H4 (cell line): Measurements from ENCODE around the gene BARX1. TPM values are rescaled to one million over a fixed set of nuclear protein-coding genes. Genes with fewer than 3 reads are reported as not detected.

Experiments used
- DNase-seq: peaks from one replicate; pipeline ENCODE4 v3.0.0-alpha.2; 2015; ENCODE audit warnings: low spot score
- total RNA-seq: library from RNA; depleted of rRNA; stranded (reverse); fragments of >200 nt; shearing (Covaris generic); gene quantifications from 2 replicates; pipeline ENCODE4 v1.2.3, GENCODE V29; 2014

BARX1 gene
- total RNA-seq, 1 experiment from 2014 or later, result not detected

DNA sequence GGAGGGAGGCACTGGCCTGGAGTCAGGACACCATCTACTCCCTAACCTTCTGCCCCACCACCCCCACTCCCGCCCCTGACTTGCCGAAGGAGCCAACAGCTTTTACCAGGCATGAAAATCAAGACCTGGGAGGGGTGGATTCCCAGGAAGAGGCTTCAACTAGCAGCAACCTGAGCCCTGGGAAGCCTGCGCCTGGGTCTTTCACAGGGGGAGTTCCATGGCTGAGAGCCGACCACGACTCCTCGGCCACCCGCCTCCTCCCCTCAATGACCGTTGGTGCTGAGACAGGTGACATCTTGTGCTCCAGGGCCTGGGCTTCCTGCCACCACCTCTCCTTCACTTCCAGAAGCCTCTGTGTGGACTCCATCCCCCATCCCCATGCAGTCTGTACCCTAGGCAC is 37.1 kb downstream of the BARX1 start:
- DNase-seq, result no peak

GRCh38 chr9:93917121-93917853 is 37.9 kb downstream of the BARX1 start:
- DNase-seq, result no peak

DNA sequence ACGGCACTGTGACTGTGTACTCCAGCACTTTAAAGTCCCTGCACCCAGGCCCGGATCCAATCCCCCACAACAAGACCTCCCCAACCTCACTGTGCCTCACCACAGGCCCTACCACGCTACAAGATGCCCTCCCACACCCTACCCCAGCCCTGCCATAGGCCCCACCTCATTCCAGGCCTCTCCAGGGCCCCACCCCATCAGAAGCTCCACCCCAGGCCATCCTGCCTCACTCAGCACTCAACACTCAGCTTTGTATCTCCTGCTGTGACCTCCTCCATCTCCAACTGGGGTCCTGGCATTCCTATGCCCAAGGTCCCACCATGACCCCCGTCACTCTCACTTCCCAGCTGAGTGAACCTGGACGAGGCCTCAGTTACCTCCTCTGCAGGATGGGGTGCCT is 38.8 kb downstream of the BARX1 start:
- no peak for DNase-seq

GRCh38 chr9:93911801-93912554 is 43.2 kb downstream of the BARX1 start:
- DNase-seq, result no peak

DNA sequence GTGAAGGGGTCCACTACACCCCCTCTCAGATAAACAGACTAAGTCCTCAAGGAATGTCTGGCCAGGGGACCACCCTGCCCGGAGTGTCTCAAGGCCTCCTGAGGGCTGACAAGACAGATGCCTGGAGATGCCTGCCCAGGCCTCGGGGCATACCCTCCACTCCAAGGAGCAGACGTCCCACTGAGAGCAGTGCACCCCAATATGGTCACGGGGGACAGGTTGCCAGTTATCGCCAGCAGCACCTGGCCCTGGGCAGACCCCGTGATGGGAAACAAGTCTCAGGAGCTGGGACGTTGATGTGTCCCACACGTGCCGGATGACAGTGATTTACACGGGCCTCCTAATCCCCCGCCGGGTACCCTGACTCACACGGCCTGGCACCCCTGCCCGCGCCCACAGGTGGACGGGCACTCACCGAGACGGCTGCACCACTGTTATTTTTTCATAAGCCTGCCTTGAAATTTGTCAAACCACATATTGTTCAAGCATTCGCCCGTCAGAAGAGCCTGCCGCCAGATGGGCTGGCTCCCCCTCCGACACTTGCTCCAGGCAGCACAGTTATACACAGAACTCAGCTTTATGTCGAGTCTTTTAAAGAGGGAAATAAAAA is 43.9 kb downstream of the BARX1 start:
- no peak for DNase-seq

- DNase-seq, result no peak
These were observed 44.6 kb downstream of the BARX1 start for GRCh38 chr9:93910598-93910997.

DNA sequence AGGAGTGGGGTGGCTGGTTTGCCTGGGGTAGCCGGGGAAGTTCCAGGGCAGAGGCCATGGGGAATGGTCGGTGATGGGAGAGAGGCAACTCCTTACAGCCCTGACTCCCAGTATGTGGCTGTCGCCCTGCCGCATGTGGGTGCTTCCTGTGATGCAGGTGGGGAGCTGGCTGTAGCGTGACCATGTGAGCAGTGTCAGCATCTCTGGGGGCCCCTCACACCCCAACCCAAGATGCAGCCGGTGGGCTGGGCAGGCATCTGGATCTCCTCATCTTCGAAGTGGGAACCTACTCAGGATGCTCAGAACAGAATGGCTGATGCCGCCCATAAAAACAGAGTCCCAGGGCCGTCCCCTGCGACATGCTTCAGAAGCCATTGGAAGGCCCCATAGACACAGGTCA is 45.0 kb downstream of the BARX1 start:
- DNase-seq, result no peak

DNA sequence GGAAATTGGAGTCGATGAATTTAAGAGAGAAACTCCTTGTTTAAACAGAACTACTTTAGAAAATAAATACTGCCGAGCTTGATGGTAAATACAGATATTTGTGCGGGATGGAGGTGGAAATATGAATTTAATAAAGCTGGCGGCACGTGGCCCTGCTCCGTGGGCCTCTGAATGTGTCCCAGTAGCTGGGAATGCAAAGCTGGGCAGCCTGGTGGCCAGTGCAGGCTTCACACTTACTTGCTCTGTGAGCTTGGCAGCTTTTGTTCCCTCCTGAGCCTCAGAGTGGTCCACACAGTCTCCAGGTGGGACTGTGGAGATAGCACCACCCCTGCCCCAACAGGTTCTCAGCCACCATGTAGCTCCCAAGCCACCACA is 45.9 kb downstream of the BARX1 start:
- no peak for DNase-seq

GRCh38 chr9:93908591-93909241 is 46.4 kb downstream of the BARX1 start:
- DNase-seq, result no peak

DNA sequence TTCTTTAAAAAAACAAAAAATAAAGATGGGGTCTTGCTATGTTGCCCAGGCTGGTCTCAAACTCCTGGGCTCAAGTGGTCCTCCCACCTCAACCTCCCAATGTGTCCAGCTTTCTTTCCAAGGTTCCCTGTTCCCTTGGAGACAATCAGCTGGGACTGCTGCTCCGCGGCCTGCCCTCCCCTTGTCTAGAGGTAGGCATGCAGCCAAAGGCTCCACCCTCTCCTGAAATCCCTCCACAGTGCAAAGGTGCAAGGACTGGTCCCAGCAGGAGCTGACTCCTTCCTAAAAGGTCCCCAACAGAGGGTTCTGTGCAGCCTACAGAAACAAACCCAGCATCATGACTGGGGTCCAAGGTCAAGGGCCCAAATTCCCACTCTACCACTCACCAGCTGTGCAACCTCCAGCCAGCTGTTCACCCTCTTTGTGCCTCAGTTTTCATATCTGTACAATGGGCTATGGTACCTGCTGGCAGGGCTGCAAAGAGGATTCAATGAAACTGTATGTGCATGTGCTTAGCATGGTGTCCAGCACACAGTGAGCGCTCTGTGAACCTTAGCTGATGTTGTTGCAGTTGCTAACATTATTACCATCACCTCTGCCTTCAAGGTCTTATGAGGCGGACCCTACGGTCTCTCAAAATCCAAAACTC is 47.5 kb downstream of the BARX1 start:
- no peak for DNase-seq

GRCh38 chr9:93906195-93906880 is 48.8 kb downstream of the BARX1 start:
- DNase-seq, result no peak

DNA sequence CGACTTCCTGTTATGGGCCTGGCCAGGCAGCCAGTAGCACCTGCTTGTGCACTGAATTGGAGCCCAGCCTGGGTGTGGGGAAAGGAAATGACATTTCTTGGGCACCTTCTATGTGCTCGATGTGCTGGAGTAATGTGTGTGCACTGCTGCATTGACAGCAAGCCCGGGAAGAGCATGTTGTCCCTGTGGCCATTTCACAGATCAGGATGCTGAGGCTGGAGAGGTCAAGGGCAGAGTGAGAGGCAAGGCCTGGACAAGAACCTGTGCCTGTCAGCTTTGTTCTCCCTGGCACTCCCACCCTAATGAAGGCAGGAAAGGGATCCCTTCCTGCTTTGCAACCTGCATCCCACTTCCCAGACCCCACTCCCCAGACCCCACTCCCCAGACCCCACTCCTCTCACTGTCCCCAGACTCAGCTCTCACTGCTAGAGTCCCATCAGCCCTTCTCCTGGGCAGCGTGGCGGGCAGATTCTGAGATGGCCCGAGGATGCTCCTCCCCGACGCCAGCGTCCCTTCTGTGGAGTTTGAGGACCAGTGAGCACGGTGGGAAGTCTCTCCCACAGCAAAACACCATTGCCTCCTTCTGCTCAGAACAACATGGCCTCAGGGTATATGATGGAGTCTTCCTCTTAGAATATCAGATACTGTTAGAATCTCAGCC is 49.6 kb downstream of the BARX1 start:
- DNase-seq, result no peak

DNA sequence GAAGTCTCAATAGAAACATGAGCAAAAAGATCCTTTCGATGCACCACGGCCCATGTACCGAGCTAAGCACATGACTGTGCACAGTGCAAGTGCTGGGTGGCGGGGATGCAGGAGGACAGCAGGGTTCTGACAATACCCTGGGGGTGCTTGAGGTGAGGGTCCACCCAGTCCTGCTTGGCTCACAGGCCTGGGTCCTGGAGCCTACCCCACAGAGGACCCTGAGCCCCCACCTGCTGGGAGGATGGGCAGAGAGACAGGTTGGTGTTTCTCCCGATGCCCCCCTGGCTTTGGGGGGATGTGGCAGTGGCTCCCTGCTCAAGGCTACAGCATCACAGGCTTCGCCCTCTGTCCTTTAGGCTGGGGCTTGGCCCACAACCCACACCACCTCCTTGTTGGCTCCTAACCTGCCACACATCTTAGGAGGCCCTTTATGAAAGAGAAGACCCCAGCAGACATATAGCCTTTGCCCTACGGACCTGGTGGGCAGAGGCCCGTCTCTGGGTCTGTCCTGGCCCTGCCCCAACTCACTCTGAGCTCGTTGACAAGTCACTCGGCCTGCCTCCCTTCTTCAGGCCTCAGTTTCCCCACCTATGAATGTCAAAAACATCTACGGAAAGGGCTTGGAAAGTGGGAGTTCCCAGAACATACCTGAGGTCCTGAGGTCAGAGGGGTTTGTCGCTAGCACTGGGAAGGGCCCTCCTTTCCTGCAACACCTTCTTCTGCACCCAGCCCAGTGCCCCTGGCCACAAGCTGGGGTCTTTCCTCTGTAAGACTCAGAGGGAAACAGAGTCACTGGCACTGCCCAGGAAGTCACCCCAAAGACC is 50.3 kb downstream of the BARX1 start:
- DNase-seq, result no peak

- no peak for DNase-seq
These were observed 51.1 kb downstream of the BARX1 start for GRCh38 chr9:93903886-93904648.

- no peak for DNase-seq
These were observed 52.1 kb downstream of the BARX1 start for GRCh38 chr9:93902780-93903655.

GRCh38 chr9:93902051-93902779 is 52.9 kb downstream of the BARX1 start:
- DNase-seq, result no peak
